PC-9 (cell line): ENCODE results near the gene MIEN1. TPM values are rescaled to one million over a fixed set of nuclear protein-coding genes. Genes with fewer than 3 reads are reported as not detected.

Source experiments
- BruUV-seq: library from RNA; stranded (reverse); fragments of 400-500 nt; replicated peaks from 2 replicates; lab custom pipeline; 2021; lab: Mats Ljungman, UMichigan
- CTCF ChIA-PET: fragments of 300-600 bp; sonication (Branson Sonifier 250); formaldehyde crosslinking; loops from one replicate; lab custom pipeline; 2022; ENCODE audit warnings: antibody characterized with exemption; lab: Charles Lee
- POLR2A ChIA-PET: fragments of 300-600 bp; sonication (Branson Sonifier 250); formaldehyde crosslinking; loops from one replicate; lab custom pipeline; 2022; ENCODE audit warnings: antibody characterized with exemption; ENCODE audit not compliant: unreplicated experiment; lab: Charles Lee
- DNase-seq, 2 experiments: peaks; one replicate each; pipeline versions ENCODE4 v3.0.0 to v3.0.0-alpha.2; 2015 to 2022; ENCODE audit warnings: mixed read lengths in 1 of 2
- H2AFZ ChIP-seq: fragments of 200-600 bp; sonication (generic); 2 replicates; pipeline ENCODE4 v1.8.1; 2017; ENCODE audit warnings: antibody characterized with exemption
- H3F3A ChIP-seq: fragments of 200-600 bp; sonication (generic); 2 replicates; pipeline ENCODE4 v1.8.1; 2017; ENCODE audit warnings: antibody characterized with exemption, mild to moderate bottlenecking, low read depth; ENCODE audit not compliant: insufficient read depth
- H3K27ac ChIP-seq: fragments of 200-600 bp; sonication (generic); 2 replicates; pipeline ENCODE4 v1.6.1; 2016; ENCODE audit warnings: mixed run types
- H3K27me3 ChIP-seq: fragments of 200-600 bp; sonication (generic); 2 replicates; pipeline ENCODE4 v1.6.1; 2016; ENCODE audit warnings: low read depth, mixed run types; ENCODE audit not compliant: insufficient read depth
- H3K36me3 ChIP-seq: fragments of 200-600 bp; sonication (generic); 2 replicates; pipeline ENCODE4 v1.6.1; 2016; ENCODE audit warnings: low read depth, mixed run types
- H3K4me1 ChIP-seq: fragments of 200-600 bp; sonication (generic); replicated peaks from 2 replicates; pipeline ENCODE4 v1.6.1; 2016; ENCODE audit warnings: mixed run types; ENCODE audit not compliant: insufficient read depth
- H3K4me2 ChIP-seq: fragments of 200-600 bp; sonication (generic); 2 replicates; pipeline ENCODE4 v1.6.1; 2017; ENCODE audit warnings: mixed run types
- H3K4me3 ChIP-seq: fragments of 200-600 bp; sonication (generic); 2 replicates; pipeline ENCODE4 v1.6.1; 2016; ENCODE audit warnings: mixed run types
- H3K79me2 ChIP-seq: fragments of 200-600 bp; sonication (generic); 2 replicates; pipeline ENCODE4 v1.6.1; 2017; ENCODE audit warnings: low read depth, mixed run types
- H3K9me2 ChIP-seq: fragments of 200-600 bp; sonication (generic); 2 replicates; pipeline ENCODE4 v1.8.1; 2017; ENCODE audit warnings: mild to moderate bottlenecking; ENCODE audit not compliant: insufficient read depth
- H3K9me3 ChIP-seq: fragments of 200-600 bp; sonication (generic); 2 replicates; pipeline ENCODE4 v1.8.1; 2016; ENCODE audit warnings: low read depth; ENCODE audit not compliant: insufficient read depth
- H4K20me1 ChIP-seq: fragments of 200-600 bp; sonication (generic); 2 replicates; pipeline ENCODE4 v1.8.1; 2017; ENCODE audit not compliant: insufficient read depth
- EZH2 ChIP-seq: fragments of 200-600 bp; sonication (generic); IDR thresholded peaks from 2 replicates; pipeline ENCODE4 v1.8.0; 2017; ENCODE audit warnings: antibody characterized with exemption, low read depth
- intact Hi-C: fragments of 100-400 bp; cut with micrococcal nuclease; formaldehyde crosslinking; loops from one replicate; pipeline ENCODE4 v1.10.0; 2022; ENCODE audit not compliant: unreplicated experiment
- total RNA-seq: library from RNA; stranded (reverse); gene quantifications from 2 replicates; pipeline ENCODE4 v1.2.3, GENCODE V29; 2021
- TF ChIP-seq, protein P1 (sequence below): fragments of 200-600 bp; sonication (generic); conservative IDR thresholded peaks from 2 replicates; pipeline ENCODE4 v1.6.1; 2017; ENCODE audit warnings: mixed run types, antibody characterized with exemption, mild to moderate bottlenecking, moderate library complexity

MIEN1 gene
- total RNA-seq, 1 experiment from 2014 or later = 49.2 TPM

DNA sequence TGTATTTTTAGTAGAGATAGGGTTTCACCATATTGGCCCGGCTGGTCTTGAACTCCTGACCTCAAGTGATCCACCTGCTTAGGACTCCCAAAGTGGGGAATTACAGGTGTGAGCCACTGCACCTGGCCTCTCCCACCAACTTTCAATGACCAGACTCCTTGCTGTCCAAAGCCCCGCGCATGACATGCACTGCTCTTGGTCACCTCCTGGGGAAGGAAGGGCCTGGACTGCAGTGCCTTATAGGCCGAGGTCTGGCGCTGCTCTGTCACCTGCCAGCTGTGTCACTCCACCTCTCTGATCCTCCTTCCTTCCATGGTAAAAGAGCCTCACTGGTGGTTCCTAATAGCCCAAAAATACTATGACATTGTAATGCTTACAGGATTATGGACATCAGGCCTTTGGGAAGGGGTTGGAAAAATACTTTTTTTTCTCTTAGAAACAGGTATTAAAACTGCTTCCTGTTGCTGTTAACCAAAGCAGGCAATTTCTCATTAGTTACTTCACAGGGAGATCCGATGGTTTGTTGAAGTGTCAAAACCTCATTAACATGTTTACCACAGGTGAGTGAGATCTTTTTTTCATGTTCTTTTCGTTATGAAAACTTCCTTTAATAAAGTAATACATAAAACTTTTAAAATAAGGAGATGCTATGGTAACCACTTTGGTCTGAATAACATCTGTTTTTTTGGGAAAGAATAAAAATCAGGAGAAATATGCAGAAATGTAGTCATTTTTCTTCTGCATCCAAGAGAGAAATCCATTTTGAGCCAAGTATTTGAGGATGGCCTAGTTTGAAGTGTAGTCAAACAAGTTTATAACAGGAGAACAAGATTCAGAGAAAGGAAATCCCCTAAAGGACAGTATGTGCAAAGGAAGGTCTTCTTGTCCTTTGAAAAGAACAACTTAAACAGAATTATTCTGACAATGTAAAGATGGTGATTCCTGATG, 42.9 kb upstream of the MIEN1 start:
- H3K79me2 ChIP-seq = no peaks in the 10 kb centered on the region
- POLR2A ChIA-PET = no interaction called here
- peaks cover 35% of the 10 kb centered on the region for H3F3A ChIP-seq
- H3K9me2 ChIP-seq = no peaks in the 10 kb centered on the region
- no peak for TF ChIP-seq EZH2
- TF ChIP-seq, protein P1, sequence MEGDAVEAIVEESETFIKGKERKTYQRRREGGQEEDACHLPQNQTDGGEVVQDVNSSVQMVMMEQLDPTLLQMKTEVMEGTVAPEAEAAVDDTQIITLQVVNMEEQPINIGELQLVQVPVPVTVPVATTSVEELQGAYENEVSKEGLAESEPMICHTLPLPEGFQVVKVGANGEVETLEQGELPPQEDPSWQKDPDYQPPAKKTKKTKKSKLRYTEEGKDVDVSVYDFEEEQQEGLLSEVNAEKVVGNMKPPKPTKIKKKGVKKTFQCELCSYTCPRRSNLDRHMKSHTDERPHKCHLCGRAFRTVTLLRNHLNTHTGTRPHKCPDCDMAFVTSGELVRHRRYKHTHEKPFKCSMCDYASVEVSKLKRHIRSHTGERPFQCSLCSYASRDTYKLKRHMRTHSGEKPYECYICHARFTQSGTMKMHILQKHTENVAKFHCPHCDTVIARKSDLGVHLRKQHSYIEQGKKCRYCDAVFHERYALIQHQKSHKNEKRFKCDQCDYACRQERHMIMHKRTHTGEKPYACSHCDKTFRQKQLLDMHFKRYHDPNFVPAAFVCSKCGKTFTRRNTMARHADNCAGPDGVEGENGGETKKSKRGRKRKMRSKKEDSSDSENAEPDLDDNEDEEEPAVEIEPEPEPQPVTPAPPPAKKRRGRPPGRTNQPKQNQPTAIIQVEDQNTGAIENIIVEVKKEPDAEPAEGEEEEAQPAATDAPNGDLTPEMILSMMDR = no peak
- intact Hi-C loops = loop anchor here (5.0 kb wide), 1 partner anchor 154 kb away; the partner anchor contains the start of genes LRRC3C and ORMDL3
- H2AFZ ChIP-seq = no peak overlapping the region
- H3K4me2 ChIP-seq = no peak overlapping the region
- no peaks in the 10 kb centered on the region for H3K9me3 ChIP-seq
- H3K36me3 ChIP-seq = no peaks in the 10 kb centered on the region
- H3K27me3 ChIP-seq = no peaks in the 10 kb centered on the region
- BruUV-seq = no TSS peak
- CTCF ChIA-PET = no interaction called here
- DNase-seq = no peak
- H3K4me1 ChIP-seq = peaks cover 38% of the 10 kb centered on the region
- no peak overlapping the region for H3K27ac ChIP-seq
- H4K20me1 ChIP-seq = no peaks in the 10 kb centered on the region
- no peak overlapping the region for H3K4me3 ChIP-seq

DNA sequence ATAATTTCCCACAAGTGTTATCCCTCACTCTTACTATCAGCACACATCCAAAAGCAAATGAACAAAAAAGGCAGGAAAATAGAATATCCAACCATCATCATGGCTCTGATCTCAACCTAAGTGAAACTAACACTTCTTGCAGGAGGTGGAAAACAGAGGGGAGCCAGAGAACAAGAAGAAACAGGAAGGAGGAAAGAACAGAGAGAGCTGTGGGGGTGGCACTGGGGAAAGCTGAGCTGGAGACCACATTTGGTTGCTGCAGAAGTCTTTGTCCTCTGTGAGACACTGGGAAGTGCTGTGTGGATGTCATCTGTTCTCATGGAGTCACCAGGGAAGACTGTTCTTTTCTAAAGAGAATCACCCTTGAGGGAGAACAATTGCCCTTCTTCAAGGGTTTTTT, 42.1 kb upstream of the MIEN1 start:
- BruUV-seq = no TSS peak
- POLR2A ChIA-PET = interaction anchor here (0.7 kb wide), 1 partner anchor 9 kb away, joined by 7 read pairs; no protein-coding TSS in a partner anchor
- TF ChIP-seq, protein P1 = no peak
- TF ChIP-seq EZH2 = no peak
- Histone ChIP-seq H3K27me3 (no peaks in the 10 kb centered on the region), H3K79me2 (no peaks in the 10 kb centered on the region), H3K36me3 (no peaks in the 10 kb centered on the region), H2AFZ (no peak overlapping the region), H3K4me2 (no peak overlapping the region), H3K9me3 (no peaks in the 10 kb centered on the region), H3K9me2 (no peaks in the 10 kb centered on the region), H3K4me1 (peaks cover 38% of the 10 kb centered on the region), H4K20me1 (no peaks in the 10 kb centered on the region), H3K27ac (no peak overlapping the region), H3F3A (peaks cover 37% of the 10 kb centered on the region), H3K4me3 (no peak overlapping the region)
- intact Hi-C loops = loop anchor here (5.0 kb wide), 1 partner anchor 155 kb away; the partner anchor contains the start of genes LRRC3C and ORMDL3
- DNase-seq = no peak
- CTCF ChIA-PET = no interaction called here

DNA sequence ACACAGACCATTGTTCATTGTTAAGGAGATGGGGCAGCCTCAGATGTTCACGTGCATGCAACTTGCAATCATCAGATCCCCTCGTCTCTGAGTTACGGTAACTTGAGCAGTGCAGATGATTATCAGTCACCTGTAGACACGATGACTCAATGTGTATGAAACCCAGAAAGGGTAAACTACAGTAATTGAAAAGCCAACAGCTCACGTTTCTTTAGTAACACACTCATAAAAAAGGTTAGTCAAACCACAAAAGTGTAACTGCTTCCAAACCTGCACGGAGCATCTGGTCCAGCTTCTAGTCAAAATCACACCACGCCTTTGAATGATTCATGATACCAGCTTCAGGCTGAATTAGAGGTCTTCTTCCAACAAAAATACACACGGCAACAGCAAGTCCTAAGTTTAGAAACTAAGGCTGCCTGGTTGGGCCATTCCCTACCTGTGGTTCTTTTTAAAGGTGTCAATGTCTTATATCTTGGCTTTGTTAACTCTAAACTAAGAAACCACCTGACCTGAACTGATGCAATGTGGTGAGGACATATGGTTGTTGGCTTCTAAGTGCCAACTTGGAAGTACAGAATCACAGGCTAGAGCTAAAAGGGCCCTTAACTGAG, 39.7 kb upstream of the MIEN1 start:
- H3K4me2 ChIP-seq = peak overlapping the region; percentile 53
- no peak overlapping the region for H2AFZ ChIP-seq
- H3K9me2 ChIP-seq = no peaks in the 10 kb centered on the region
- H3K27ac ChIP-seq = peak overlapping the region; percentile 75
- H3K4me1 ChIP-seq = peaks cover 38% of the 10 kb centered on the region
- BruUV-seq = no TSS peak
- peaks cover 37% of the 10 kb centered on the region for H3F3A ChIP-seq
- DNase-seq = peak; percentile 66 to 99
- ChIA-PET POLR2A (interaction anchor here (0.6 to 0.7 kb wide), 3 partner anchors 12 to 129 kb away, joined by 3 to 8 read pairs (median 4); no protein-coding TSS in a partner anchor), CTCF (no interaction called here)
- no peaks in the 10 kb centered on the region for H3K36me3 ChIP-seq
- no peaks in the 10 kb centered on the region for H4K20me1 ChIP-seq
- no peaks in the 10 kb centered on the region for H3K27me3 ChIP-seq
- H3K4me3 ChIP-seq = no peak overlapping the region
- TF ChIP-seq, protein P1 = no peak
- TF ChIP-seq EZH2 = no peak
- intact Hi-C loops = loop anchor here (1.0 to 5.0 kb wide), 3 partner anchors 9 to 157 kb away; partner anchors contain the start of genes LRRC3C and ORMDL3
- no peaks in the 10 kb centered on the region for H3K79me2 ChIP-seq
- no peaks in the 10 kb centered on the region for H3K9me3 ChIP-seq
